NCI-H1694 (cell line): ENCODE results near the gene ATP7B.

Source experiments
- DNase-seq: peaks from one replicate; lab custom pipeline; 2025; lab: John Stamatoyannopoulos, UW

Gene ATP7B

GRCh38 chr13:51894239-51894638, 117.0 kb downstream of the ATP7B start:
- DNase-seq = no peak

- no peak for DNase-seq
Observed at GRCh38 chr13:51892657-51893056, 118.6 kb downstream of the ATP7B start.

- no peak for DNase-seq
Observed at GRCh38 chr13:51887468-51887867, 123.8 kb downstream of the ATP7B start.

GRCh38 chr13:51885651-51886050, 125.6 kb downstream of the ATP7B start:
- DNase-seq = no peak

GRCh38 chr13:51883226-51883600, 128.0 kb downstream of the ATP7B start:
- no peak for DNase-seq
